ENCODE measurements around the gene TMEM242. TPM values are rescaled to one million over a fixed set of nuclear protein-coding genes. Genes with fewer than 3 reads are reported as not detected.

TMEM242 gene
- total and polyA plus RNA-seq, 10 of the 15 experiments (the other 5 are each of a cell fraction or from before 2014, with no cell fraction given), result 2.8 to 9.8 (median 5.5) TPM

- intact Hi-C loops (cut with micrococcal nuclease; ENCODE audit: unreplicated experiment), result loop anchor here (5.0 kb wide), 1 partner anchor 96 kb away; no protein-coding TSS in a partner anchor
- no peak overlapping the region for H3K27ac ChIP-seq (ENCODE audit: control insufficient read depth, insufficient read depth)
- FAIRE-seq, result no peak
- TF ChIP-seq IKZF1 (conservative IDR thresholded peaks at IDR 0.05) (no peak), EED (IDR thresholded peaks at IDR 0.05; ENCODE audit: low read depth) (no peak), MEF2A (IDR thresholded peaks at IDR 0.05; ENCODE audit: insufficient read depth, low read depth, low read length) (no peak), FOXM1 (IDR thresholded peaks at IDR 0.05; ENCODE audit: low read depth, low read length) (no peak), FOS (IDR thresholded peaks at IDR 0.05; ENCODE audit: borderline replicate concordance, extremely low read depth, insufficient read length) (no peak), SMAD5 (IDR thresholded peaks at IDR 0.05; ENCODE audit: low read depth) (no peak), ZSCAN29 (IDR thresholded peaks at IDR 0.05) (no peak), ZBTB4 (CRISPR knock-in tag; IDR thresholded peaks at IDR 0.05) (no peak), IKZF2 (IDR thresholded peaks at IDR 0.05) (no peak), SMAD1 (IDR thresholded peaks at IDR 0.05; ENCODE audit: low read depth, partially characterized antibody) (no peak)
- H3K4me3 ChIP-seq, result no peak overlapping the region
- H4K20me1 ChIP-seq (ENCODE audit: control insufficient read depth, insufficient read depth), result no peaks in the 10 kb centered on the region; the same call in 1 of the 2 replicates
- ChIA-PET POLR2A (no interaction called here), CTCF (no interaction called here), SMC1A (ENCODE audit: uncharacterized antibody, unreplicated experiment) (interaction anchor here (1.1 kb wide), 1 partner anchor 25 kb away, joined by 4 read pairs; no protein-coding TSS in a partner anchor), RAD21 (ENCODE audit: unreplicated experiment) (no interaction called here)
- no peaks in the 10 kb centered on the region for H3K36me3 ChIP-seq (ENCODE audit: control insufficient read depth in 2 of 2, insufficient read depth in 2 of 2, low read length in 1 of 2)
- 73% methylated on average over 11 of the region's 11 CpGs for WGBS (ENCODE audit: insufficient coverage, insufficient replicate concordance, low lambda C conversion rate, missing lambda C conversion rate)
- H3K9me3 ChIP-seq (replicated peaks; ENCODE audit: control insufficient read depth, insufficient read depth, low read length), result no peaks in the 10 kb centered on the region
- H3K4me1 ChIP-seq (ENCODE audit: control insufficient read depth, insufficient read depth, low read length), result peaks cover 15% of the 10 kb centered on the region
- no peak overlapping the region for H2AFZ ChIP-seq (ENCODE audit: control insufficient read depth, low read depth, low read length)
- no TSS peak for BruUV-seq (replicated peaks)
- H3K9ac ChIP-seq (ENCODE audit: control insufficient read depth, insufficient read depth, low read length), result no peak overlapping the region
- DNase-seq (ENCODE audit: low read depth, low spot score), result no peak
- H3K4me2 ChIP-seq (ENCODE audit: control insufficient read depth, insufficient read depth), result no peak overlapping the region
- ATAC-seq, result no peak
- H3K79me2 ChIP-seq (ENCODE audit: control insufficient read depth, insufficient read depth, low read length), result no peaks in the 10 kb centered on the region
- peaks cover 0 to 5% of the 10 kb centered on the region in 2 experiments; a peak in 3 of 4 replicates for H3K27me3 ChIP-seq (replicated peaks in 1 of 2; ENCODE audit: control insufficient read depth in 2 of 2, insufficient read depth in 2 of 2, low read length in 1 of 2)
- in situ Hi-C loops (cut with MboI), result no loop called here
Observed at GRCh38 chr6:157366648-157367047, 43.3 kb upstream of the TMEM242 start.
